NCI-H2081 (cell line): Measurements from ENCODE around the gene NR6A1.

Experiments used
- DNase-seq, 2 experiments: peaks; one replicate each; lab custom pipeline; 2025; lab: John Stamatoyannopoulos, UW

NR6A1 gene

GRCh38 chr9:124489222-124489621 lies 281.9 kb downstream of the NR6A1 start:
- DNase-seq: no peak

- DNase-seq: no peak
Measured at GRCh38 chr9:124488641-124489210, 282.4 kb downstream of the NR6A1 start.

DNA sequence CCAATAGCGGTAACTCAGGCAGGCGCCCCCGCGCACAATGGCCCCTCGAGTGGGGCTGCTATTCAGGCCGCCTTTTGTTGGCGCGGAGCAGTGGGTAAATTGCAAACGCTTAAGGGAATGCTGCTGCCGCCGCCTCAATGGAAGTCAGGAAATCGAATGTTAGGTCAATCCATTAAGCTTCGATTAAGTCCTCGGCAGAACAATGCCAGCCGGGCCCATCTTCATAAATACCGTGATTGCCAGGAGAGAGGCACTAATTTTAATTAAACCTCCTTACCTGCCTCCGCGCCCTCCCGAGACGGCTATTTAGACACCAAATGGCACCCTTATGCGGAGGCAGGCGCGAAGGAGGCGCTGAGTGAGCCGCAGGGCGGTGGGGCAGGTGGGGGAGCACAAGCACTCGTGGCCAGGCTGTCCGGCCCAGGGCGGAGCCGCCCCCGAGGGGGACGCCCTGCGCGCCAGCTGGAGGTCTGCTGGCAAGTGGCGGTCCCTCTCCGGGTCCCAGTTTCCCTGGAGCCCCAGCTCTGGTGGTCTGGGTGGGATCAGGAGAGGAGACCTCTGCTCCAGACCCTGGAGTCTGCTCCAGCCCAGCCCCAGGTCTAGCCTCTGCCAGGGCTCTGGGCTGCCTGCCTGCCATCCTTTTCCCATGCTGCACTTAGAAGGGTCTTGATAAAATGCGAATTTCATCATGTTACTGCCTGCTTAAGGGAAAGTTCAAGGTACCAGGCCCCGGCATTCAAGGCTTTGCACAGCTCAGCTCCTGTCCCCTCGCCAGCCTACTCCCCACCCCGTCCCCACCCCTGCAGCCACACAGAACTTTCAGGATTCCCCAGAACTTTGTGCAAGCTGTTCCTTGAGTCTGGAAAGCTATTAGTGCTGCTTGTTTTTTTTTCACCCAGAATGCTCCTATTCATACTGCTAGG lies 283.6 kb downstream of the NR6A1 start:
- DNase-seq: no peak

DNA sequence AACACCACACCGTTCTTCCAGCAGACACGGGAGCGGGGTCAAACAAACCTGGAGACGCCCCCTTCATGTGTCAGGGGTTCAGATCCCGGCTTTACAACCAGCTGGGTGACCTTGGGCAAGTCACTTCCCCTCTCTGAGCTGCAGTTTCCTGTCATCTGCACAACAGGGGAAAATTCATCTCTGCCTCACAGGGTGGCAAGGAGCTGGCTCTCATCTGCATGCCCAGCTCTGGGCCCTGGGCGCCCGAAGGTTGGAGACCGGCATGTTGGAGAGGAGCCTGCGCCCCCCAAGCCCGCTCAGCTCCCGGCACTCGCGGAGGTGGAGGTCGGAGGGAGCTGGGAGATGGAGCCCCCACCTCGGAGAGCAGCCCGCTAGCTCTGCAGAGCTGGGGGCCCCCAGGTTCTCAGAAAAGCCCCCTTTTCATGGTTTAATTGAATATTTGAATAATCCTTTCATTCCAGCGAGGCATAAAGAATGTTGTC lies 284.3 kb downstream of the NR6A1 start:
- no peak for DNase-seq

DNA sequence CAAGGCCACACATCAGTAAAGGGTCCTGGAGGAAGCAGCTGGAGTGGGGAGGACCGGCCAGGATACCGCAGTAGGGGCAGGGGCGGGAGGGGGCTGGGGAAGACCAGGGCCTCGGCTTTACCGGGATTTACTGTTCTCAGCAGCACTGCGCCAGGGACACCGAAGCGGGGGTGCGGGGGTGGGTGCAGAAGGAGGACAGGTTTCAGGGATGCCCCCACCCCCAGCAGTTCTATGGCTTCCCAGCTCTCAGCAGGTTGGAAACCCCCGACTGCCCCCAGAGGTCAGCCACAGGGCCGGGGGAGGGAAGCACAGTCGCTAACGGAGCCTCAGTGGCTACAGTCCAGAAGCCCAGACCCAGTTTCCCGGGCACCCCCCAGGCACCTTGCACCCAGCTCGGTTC lies 285.2 kb downstream of the NR6A1 start:
- no peak for DNase-seq

DNA sequence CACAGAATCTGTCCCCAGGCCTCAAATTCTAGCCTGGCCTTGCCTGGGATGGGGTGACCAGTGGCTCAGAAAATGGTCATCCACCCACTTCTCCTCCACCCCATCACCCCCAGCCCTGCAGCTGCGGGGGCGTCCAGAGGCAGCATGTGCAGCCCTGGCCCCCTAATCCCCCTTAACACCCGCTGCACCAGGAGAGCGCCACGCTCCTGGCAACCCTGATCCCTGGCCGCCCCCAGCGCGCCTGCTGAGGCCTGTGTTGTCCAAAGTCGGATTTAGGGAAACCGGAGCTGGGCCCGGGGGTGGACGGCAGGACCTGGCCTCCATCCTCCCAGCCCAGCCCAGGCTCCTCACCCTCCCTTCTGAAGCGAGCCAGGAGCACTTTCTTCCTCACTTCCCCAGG lies 285.9 kb downstream of the NR6A1 start:
- no peak for DNase-seq

- DNase-seq: no peak
Measured at GRCh38 chr9:124483481-124483880, 287.6 kb downstream of the NR6A1 start.

- DNase-seq: no peak
Measured at GRCh38 chr9:124482431-124483031, 288.6 kb downstream of the NR6A1 start.

GRCh38 chr9:124481115-124481514 lies 290.0 kb downstream of the NR6A1 start:
- no peak for DNase-seq

GRCh38 chr9:124480621-124480981 lies 290.5 kb downstream of the NR6A1 start:
- DNase-seq: no peak

- no peak for DNase-seq
Measured at GRCh38 chr9:124479947-124480620, 291.0 kb downstream of the NR6A1 start.

GRCh38 chr9:124479371-124479770 lies 291.7 kb downstream of the NR6A1 start:
- no peak for DNase-seq

DNA sequence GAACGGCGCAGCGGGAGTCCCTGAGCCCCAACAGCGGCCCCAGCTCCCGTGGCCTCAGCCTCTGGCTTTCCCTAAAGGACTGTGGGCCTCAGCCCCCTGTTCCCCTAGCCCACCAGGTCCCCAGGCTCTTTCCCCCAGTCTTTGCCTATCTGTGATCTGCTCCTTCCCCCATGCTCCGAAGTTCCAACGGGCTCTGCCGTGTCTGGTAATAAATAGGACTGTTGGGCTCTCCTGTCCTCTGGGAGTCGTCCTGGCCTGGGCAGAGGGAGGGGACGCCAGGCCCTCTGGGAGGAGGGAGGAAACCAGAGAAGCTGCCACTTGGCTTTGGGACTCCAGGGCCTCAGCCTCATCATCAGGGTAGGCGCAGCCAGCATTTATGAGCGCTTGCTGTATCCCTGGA lies 292.8 kb downstream of the NR6A1 start:
- DNase-seq: no peak

DNA sequence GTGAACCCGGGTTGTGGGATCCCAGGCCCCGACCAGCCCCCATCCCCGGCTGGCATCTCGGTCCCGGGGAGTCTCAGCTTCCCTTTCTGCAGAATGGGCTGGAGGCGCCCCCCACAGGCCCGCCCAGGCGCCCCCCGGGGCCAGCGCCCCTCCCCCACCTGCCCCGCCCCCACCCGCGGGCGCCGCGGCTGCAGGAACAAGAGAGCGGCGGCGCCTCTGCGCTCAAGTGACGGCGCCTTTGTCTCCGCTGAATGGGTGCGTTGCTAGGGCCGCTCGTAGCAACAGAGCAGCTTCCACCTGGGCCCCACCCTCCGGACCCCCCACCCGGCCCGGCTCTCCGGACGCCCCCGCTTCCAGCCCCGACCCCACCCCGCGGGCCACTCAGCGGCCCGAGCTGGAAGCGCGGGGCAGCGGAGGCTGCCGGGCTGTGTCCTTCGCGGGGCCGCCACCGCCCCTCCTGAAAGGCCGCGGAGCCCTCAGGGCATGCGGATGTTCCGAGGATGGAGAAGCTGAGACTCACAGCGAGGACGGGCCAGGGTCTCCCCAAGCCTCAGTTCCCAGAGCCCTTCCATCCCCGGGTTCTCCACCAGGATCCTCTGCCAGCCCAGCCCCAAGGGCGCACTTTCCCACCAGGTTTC lies 293.3 kb downstream of the NR6A1 start:
- DNase-seq: peak; percentile 18 to 27

GRCh38 chr9:124477211-124477647 lies 293.9 kb downstream of the NR6A1 start:
- DNase-seq: no peak

- no peak for DNase-seq
Measured at GRCh38 chr9:124475868-124476690, 295.0 kb downstream of the NR6A1 start.

- no peak for DNase-seq
Measured at GRCh38 chr9:124475158-124475867, 295.8 kb downstream of the NR6A1 start.

DNA sequence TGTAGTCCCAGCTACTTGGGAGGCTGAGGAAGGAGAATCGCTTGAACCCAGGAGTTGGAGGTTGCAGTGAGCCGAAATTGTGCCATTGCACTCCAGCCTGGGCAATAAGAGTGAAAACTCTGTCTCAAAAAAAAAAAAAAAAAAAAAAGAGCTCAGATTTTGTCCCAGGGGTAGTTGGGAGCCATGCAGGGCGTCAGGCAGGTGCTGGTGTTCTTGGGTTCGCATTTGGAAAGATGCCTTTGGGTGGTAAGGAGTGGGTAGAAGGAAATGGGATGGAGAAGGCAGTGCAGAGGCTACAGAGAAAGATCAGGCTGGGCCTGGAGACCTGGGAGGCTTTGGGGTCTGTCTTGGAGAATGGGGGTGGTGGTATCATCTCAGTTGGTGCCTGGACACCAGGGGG lies 297.0 kb downstream of the NR6A1 start:
- no peak for DNase-seq

DNA sequence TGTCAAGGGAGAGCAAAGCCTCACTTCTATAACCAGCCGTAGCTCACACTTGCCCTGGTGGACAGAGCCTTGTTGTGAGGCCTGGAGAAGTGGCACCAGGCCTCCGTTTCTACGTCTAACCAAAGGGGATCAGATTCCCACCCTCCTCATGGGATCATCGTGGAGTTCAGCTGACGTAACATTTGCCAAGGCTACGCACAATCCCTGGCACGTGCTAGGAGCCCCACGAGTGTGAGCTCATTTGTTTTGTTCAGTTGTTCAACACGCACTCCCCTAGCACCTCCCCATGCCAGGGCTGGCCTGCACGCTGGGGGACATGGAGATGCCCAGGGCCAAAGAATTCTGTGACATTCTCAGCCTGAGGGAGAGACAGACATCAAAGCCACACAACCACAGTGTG lies 297.8 kb downstream of the NR6A1 start:
- no peak for DNase-seq

DNA sequence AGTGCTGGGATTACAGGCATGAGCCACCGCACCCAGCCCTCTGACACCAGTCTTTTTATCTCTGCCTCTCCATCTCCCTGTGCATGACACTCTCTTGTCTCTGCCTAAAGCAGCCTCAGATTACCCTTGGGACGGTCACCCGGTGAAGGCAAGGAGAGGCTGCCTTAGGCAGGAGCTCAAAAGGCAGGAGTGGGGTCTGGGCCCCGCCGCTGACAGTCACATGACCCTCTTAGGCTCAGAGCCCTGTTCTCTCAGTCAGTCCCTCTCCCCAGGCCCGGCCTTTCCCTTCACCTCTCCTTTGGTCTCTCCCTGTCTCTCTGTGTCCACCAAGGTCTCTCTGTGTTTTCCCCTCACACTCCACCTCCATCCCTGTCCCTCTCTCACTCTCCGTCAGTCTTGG lies 298.3 kb downstream of the NR6A1 start:
- no peak for DNase-seq
